DMS 273 (cell line): Measurements from ENCODE around the gene PTPRN2.

Experiments used
- DNase-seq: peaks from one replicate; lab custom pipeline; 2025; ENCODE audit not compliant: unreplicated experiment; lab: John Stamatoyannopoulos, UW

PTPRN2 gene

DNA sequence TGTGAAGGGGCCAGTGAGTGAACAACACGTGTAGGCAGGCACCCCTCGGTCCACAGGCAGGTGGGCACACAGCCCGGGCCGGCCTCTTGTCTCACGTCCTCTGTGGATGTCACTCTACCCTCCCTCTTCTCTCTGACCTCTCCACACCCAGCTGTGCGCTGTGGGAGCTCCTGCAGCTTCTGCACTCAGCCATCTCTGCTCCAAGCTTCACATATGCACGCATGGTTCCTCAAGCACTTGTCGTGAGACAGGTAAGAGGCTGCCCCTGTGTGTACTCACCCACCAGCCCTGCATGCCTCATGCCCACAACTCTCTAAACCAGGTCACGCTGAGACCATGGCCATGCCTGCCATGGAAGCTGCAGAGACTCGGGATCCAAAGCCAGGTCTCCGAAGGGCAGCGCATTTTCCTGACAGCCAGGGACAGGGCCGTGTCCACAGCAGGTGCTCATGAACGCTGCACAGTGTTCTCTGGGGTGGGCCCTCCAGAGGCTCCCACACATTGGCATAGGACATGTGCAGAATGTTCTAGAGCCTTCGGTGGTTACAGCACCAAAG, 477.5 kb downstream of the PTPRN2 start:
- no peak for DNase-seq

DNA sequence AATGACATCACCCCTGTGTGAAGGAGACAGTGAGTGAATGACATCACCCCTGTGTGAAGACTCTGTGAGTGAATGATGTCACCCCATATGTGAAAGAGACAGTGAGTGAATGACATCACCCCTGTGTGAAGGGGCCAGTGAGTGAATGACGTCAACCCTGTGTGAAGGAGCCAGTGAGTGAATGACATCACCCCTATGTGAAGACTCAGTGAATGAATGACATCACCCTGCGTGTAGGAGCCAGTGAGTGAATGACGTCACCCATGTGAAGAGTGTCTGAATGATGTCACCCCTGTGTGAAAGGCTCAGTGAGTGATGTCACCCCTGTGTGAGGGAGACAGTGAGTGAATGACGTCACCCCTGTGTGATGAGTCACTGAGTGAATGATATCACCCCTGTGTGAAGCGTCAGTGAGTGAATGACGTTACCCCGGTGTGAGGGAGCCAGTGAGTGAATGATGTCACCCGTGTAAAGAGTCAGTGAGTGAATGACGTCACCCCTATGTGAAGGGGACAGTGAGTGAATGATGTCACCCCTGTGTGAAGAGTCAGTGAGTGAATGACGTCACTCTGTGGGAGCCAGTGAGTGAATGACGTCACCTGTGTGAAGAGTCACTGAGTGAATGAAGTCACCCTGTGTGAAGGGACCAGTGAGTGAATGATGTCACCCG, 478.1 kb downstream of the PTPRN2 start:
- no peak for DNase-seq

DNA sequence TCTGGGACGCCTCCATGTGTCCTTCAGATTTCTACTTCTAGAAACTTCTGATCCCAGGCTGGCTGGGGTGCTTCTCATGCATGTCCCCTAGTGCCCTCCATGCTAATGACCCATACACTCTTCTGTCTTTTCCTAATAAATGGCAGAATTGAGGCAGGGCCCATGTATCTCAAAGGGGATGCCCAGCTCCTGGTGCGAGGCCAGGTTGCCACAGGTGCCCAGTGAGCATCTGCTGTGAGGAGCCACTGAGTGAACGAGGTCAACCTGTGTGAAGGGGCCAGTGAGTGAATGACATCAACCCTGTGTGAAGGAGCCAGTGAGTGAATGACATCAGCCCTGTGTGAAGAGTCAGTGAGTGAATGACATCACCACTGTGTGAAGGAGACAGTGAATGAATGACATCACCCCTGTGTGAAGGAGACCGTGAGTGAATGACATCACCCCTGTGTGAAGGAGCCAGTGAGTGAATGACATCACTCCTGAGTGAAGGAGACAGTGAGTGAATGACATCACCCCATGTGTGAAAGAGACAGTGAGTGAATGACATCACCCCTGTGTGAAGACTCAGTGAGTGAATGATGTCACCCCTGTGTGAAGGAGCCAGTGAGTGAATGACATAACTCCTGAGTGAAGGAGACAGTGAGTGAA, 478.9 kb downstream of the PTPRN2 start:
- no peak for DNase-seq

DNA sequence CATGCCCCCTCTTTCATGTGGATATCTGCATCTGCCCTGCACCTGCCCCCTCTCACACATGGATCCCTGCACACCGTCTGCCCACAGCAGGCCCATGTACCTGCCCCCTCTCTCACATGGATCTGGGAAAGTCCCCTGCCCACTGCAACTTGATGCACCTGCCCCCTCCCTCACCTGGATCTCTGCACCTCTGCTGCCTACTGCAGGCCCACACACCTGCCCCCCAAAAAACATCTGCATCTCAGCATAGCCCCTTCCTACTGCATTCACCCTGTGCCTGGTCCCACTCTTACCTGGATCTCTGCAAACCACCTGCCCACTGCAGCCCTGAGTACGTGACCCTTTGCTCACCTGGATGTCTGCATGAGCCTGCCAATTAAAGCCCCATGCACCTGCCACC, 479.8 kb downstream of the PTPRN2 start:
- no peak for DNase-seq

DNA sequence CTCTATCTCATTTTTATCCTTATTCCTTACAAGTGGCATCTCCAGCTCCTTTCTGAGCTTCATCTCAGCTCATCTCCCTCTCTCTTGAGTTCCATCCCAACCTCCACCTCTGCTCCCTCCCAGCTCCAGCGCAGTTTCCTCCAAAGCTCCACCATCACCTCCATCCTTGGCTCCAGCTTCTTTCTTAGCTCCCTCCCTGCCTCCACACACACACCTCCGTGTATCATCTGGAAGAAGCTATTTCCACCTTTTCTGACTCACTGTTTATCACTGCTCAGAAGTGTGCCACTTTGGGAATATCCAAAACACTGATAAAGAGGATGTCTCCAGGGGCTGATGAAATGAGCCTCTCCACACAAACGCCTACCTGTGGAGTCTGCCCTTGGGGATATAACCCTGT, 481.4 kb downstream of the PTPRN2 start:
- DNase-seq: no peak

DNA sequence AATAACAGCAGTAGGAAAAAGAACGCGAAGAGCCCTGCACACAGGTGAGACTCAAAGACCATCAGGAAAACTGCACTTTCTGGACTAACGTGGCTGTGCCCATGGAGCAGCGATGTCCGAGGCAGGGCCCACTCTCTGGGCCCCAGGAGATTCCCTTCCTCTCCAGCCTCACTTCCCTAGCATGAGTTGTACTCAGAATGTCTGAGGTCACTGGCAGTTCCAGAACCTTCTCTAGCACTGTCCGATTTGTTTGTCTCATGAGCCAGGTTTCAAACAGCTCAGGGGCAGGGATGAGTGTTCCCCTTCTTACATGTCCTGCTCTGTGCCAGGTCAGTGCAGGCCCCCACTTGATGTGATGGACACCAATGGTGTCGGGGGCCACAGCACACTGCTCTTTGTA, 484.2 kb downstream of the PTPRN2 start:
- no peak for DNase-seq

DNA sequence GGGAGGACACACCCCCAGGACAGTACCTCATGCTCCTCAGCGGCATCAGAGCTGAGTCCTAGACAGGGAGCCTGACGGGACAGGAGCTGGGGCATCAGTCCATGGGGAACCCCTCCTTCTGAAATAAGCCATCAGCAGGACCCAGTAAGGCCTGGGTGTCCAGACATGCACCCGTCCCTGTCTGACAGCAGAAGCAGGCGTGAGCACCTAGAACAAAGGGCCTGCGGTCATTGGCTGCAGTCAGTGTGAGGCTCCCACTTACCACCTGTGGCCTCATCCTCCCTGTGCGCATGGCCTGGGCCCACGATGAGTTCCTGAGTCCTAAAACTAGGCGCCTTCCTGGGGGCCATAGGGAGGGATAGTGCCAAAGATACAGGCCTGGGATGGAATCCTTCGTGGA, 484.7 kb downstream of the PTPRN2 start:
- no peak for DNase-seq

DNA sequence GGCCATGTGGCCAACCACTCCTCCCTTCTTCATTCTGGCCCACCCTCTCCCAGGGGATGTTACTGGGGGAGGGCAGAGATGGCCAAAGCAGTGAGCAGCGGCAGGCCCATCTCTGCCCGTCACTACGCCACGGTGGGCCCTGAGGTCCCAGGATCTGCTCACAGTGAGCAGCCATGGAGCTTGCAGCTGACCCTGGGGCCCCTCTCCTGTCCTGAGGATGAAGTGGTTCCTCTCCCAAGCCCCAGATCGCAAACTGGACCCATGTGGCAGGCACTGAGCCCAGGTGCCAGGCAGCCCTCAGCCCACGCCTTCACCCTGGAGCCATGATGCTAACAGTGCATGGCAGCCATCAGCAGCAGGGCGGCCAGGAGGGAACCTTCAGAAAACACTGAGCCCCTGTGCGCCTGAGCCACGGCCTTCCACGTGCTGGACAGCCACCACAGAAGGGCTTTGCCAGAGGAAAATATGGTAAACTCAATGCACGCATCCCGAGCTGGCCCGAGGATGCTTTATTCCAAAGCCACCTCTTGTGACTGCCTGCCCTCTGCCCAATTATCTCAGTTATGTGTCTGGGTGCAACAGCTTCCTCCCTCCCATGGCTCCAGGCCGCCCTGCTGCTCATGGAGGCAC, 485.7 kb downstream of the PTPRN2 start:
- DNase-seq: no peak

DNA sequence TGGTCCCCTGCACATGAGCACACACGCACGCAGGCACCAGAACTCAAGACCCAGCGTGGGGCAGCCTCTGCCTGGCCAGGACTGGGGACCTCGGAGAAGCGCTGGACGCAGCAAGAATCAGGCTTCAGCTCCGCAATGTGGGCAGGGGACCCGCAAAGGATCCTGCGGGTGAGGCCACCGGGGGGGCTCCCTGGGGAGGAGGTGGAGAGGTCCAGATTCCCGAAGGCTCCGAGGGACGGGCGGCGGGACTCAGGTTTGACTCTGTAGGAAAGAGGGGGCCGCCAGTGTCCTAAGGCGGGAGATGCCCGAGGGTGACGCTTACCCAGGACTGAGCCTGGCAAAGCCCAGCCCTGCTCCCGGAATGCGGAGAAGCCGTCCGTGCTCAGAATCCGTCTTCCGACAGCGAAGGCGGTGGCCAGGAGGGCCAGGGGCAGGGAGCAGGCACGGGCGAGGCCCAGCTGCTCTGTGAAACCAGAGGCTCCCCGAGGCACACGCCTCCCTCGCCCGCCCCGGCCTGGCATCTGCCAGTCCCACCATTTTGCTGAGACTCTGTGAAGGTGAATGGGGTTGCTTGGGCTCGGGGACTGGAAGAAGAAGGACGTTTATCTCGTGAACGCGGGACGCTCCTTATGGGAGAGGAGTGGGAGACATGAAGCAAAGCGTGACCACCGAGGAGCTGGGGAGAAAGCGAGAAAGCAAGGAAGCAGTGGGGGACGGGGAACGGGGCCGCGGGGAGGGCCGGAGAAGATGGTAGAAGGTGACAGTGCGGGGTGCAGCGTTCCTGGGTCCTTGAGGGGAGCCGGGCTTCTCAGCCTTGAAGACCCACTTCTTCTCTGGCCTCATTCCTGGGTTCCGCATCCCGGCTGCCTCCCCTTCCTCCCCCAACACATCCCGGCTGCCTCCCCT, 489.2 kb downstream of the PTPRN2 start:
- no peak for DNase-seq

DNA sequence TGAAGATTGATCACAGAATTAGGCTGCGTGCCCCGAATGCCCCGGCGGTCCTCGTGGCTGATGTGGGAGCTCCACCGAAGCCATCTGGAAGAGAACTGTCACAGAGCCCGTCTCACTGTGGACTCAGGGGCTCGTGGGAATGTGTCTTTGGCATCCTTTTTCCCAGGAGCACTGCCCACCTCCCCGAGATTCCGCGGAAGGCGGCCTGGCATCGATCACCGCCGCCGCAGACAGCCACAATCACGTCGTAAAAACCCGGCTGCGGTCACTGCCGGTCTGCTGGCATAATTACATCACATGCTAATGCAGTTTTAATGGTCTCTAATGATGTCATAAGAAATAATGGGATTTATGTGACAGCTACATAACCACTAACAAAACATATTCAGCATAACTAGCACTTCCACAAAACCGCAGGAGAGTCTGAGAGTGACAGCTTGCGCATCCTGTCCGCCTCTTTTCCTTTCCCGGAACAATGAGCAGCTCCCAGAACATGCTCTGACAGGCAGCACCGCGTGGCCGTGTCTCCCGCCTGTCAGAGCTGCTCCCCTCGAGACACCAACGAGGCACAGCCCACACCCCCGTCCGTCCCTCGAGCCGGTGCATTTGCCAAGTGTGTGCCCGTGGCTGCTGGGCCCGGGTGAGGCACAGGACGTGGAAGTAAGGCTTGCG, 490.0 kb downstream of the PTPRN2 start:
- DNase-seq: no peak

DNA sequence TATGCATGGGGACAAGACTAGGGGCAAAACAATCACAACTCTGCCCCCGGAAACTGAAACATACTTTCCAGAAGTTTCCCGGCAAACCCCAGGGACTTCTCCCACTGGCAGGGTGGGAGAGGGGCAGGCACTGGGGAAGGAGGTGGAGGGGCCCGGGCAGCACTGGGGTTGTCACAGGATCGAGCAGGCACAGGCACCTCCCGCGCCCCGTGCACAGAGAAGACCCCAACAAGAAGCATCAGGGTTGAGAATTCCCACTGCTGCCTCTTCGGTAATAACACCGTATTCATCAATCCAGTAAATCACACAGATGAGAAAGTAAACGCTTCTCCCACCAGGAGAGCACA, 490.5 kb downstream of the PTPRN2 start:
- DNase-seq: no peak

DNA sequence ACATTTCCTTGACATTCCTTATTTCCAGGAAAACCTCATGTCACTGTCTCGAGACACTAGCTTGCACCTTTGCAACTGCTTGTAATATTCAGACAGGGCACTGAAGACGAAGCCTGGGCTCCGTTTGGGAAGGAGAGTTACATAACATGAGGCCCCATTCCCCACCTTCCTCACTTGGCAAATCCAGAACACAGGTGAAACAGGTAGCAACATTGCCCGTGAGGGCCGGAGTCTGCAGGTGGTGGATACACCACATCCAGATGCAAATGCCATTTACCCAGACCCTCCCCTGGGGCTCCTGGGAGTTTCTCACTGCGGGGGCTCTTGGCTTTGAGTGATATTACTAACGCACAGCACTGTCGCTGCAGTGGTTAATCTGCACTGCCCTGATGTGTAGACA, 491.0 kb downstream of the PTPRN2 start:
- DNase-seq: no peak

DNA sequence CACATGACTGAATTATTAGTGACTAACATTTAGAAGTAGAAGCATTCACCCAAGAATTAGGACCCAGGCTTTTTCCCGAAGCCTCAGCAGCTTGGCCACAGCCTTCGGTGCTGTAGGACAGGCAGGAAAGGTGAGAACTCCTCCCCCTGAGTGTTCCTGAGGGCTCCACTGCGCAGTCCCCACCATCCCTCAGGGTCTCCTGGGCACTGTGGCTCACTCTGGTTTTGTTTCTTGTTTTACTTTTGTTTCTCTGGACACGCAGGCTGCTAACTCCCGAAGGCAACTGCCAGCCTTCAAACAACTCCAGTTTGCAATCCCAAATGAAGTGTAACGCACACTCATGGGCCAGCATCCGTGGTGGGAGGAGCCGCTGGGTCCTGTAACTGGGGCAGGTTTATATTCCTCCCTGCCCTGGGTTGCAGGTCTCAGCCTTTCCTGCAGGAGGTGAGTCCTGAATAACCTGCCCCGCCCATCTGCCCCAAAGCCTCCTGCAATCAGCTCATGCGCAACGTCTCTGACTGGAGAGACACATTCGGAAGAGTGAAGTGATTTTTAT, 492.9 kb downstream of the PTPRN2 start:
- no peak for DNase-seq

DNA sequence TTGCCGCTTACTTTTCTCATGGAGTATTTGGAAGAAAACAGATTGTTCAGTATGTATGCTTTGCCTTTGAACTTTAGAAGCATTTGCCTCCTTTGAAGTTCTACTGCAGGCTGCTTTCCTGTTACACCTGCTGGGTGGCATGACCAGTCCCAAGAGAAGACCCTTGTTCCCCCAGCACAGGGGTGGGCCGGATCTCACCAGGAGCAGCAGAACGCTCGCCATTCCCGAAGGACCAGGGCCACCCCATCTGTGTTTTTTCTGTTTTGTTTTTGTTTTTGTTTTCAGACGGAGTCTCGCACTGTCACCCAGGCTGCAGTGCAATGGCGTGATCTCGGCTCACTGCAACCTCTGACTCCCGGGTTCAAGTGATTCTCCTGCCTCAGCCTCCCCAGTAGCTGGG, 493.6 kb downstream of the PTPRN2 start:
- DNase-seq: no peak

DNA sequence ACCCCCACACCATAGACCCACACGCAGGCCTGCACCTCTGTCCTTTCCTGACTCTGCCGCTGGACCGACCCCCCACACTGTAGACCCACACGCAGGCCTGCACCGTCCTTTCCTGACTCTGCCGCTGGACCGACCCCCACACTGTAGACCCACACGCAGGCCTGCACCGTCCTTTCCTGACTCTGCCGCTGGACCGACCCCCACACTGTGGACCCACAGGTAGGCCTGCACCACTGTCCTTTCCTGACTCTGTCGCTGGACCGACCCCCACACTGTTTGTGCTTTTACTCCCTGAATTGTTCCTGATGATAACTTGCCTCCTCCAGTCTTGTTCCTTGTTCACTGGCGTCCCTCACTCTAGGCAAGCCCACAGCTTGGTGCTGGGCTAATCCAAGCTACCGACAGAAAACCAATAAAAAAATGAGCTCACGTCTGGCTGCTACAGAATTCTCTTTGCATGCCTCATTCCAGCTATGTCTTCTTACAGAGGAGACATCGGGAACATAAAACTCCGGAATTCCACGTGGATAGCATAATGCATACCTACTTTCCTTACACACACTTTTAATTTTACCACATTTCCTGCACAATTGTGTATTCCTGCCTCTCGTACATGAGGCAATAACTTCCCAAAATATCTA, 494.3 kb downstream of the PTPRN2 start:
- DNase-seq: no peak

DNA sequence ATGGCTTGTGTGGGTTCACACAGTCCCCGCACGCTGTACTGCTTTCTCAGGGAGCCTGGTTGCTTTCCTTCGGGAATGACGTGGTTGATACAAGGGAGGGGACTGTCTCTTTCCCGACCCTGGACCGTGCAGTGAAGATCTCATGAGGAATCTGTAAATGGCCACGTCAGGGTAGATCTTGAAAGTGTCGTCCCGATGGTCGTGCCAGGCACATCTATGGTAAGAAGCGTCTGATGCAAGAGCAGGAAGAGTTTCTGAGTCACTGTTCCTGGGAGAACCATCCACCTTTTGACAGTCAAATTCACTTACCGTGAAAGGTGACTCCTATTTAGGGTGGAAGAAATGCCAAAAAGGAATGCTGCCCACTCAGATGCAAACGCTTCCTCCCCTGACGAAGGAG, 500.4 kb downstream of the PTPRN2 start:
- DNase-seq: no peak

DNA sequence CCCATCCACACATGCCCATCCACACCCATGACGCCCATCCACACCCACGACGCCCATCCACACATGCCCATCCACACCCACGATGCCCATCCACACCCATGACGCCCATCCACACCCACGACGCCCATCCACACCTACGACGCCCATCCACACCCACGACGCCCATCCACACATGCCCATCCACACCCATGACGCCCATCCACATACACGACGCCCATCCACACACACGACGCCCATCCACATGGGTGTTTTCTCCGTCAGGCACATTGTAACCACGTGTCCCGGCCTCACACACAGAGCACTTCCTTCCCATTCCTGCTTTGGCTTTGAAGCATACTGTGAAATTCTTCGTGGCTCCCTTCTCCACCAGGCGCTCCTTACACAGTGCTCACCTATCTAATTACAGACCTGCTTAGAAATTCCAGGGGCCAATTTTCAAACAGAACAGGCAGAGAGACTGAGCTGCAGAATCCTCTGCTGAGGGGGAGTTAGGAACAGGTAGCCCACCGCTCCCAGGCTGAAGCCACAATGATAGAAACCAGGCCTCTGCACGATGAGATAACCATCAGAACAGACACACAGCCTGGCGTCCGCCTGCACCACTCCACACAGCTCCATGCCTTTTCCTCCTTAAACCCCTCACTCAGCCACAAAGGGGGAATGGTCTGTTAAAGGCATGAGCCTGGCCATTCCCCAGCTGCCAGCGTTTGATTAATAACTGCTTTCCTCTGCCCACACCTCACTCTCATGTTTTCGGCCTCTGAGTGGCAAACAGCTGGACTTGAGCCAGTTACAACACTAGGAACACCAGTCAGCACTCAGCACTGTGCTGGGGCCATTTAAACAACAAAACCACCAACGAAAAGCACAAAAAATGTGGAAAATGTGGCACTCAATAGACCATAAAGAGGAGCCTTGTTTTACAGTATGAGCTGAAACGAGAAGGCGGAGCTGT, 501.6 kb downstream of the PTPRN2 start:
- DNase-seq: no peak

DNA sequence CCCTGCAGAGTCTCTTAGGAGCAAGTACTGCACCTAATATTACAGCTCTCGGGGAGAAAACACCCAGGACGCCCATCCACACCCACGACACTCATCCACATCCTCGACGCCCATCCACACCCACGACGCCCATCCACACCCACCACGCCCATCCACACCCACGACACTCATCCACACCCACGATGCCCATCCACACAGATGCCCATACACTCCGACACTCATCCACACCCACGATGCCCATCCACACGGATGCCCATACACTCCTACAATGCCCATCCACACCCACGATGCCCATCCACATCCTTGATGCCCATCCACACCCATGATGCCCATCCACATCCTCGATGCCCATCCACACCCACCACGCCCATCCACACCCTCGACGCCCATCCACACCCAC, 503.1 kb downstream of the PTPRN2 start:
- no peak for DNase-seq
